Measurements from ENCODE around the gene TMEM54. TPM values are rescaled to one million over a fixed set of nuclear protein-coding genes. Genes with fewer than 3 reads are reported as not detected.

TMEM54 gene
- polyA plus RNA-seq, 4 donors = 42.6 to 414 (median 241) TPM

Other genes with a start within 250 kb of the TMEM54 start
- gene SYNC, start 198.6 kb downstream of the TMEM54 start, polyA plus RNA-seq = 1 to 10 TPM; 1.0 to 4.7 (median 2.3) TPM
- gene YARS1, start 84.0 kb downstream of the TMEM54 start, polyA plus RNA-seq = 10 to 100 TPM; 39.4 to 79.9 (median 54.9) TPM
- gene S100PBP, start 83.7 kb downstream of the TMEM54 start, polyA plus RNA-seq = 10 to 100 TPM in 1 of 4 donors, 1 to 10 TPM in 3; 4.3 to 23.5 (median 7.2) TPM
- 1 to 10 TPM in 3 of 4 donors, not detected in 1; 1.1 to 5.5 (median 1.2) TPM for gene FNDC5, start 30.5 kb downstream of the TMEM54 start, polyA plus RNA-seq
- 1 to 10 TPM in 2 of 4 donors, under 1 TPM in 1, not detected in 1; 0.96 to 2.9 (median 1.6) TPM for gene HPCA, start 14.9 kb downstream of the TMEM54 start, polyA plus RNA-seq
- gene RNF19B, start 63.4 kb upstream of the TMEM54 start, polyA plus RNA-seq = 10 to 100 TPM; 20.8 to 29.2 (median 28.9) TPM
- gene AK2, start 135.5 kb upstream of the TMEM54 start, polyA plus RNA-seq = 100 to 1,000 TPM; 180 to 210 (median 205) TPM
- gene AZIN2, start 179.8 kb upstream of the TMEM54 start, polyA plus RNA-seq = 1 to 10 TPM in 3 of 4 donors, not detected in 1; 1.1 to 1.6 (median 1.5) TPM

Measured in small intestine (tissue), 4 donors.